GM19025 (cell line): ENCODE data around the gene TMPRSS15.

ENCODE experiments used
- ATAC-seq: cut with Tn5 transposase; IDR thresholded peaks from one replicate; pipeline ENCODE4 v1.9.1; 2021; ENCODE audit warnings: mild to moderate bottlenecking, low read depth, moderate library complexity; ENCODE audit not compliant: unreplicated experiment

The TMPRSS15 gene

GRCh38 chr21:18248171-18248570 lies 155.4 kb downstream of the TMPRSS15 start:
- ATAC-seq, result no peak

- ATAC-seq, result no peak
Measured at GRCh38 chr21:18245464-18245967, 158.1 kb downstream of the TMPRSS15 start.

GRCh38 chr21:18244671-18245463 lies 158.7 kb downstream of the TMPRSS15 start, which contains the start of gene CHODL:
Gene CHODL, plus strand, starts transcription at chr21:18244833. Its CDS starts 391 bp downstream, at chr21:18245224.
- ATAC-seq, result no peak

GRCh38 chr21:18235545-18235944 lies 168.0 kb downstream of the TMPRSS15 start:
- no peak for ATAC-seq

GRCh38 chr21:18228060-18228739 lies 175.4 kb downstream of the TMPRSS15 start:
- ATAC-seq, result no peak

- no peak for ATAC-seq
Measured at GRCh38 chr21:18222346-18222745, 181.2 kb downstream of the TMPRSS15 start.

GRCh38 chr21:18220498-18220897 lies 183.1 kb downstream of the TMPRSS15 start:
- ATAC-seq, result no peak
